HepG2 (cell line): ENCODE results near the gene RPL5. TPM values are rescaled to one million over a fixed set of nuclear protein-coding genes. Genes with fewer than 3 reads are reported as not detected.
A peak's percentile ranks its signal among the peaks of the same experiment; 100 is the strongest.

Experiments
- FIP1L1 ChIP-seq: fragments of 200-400 bp; formaldehyde crosslinking; IDR thresholded peaks from 2 replicates; pipeline ENCODE4 v1.6.1; 2018; ENCODE audit warnings: low read depth, mild to moderate bottlenecking, low read length, moderate library complexity, borderline replicate concordance; ENCODE audit not compliant: insufficient read depth
- FOXA1 ChIP-seq, 2 experiments: fragments of 450-650 bp in 1 of 2; sonication (generic) in 1 of 2; formaldehyde crosslinking in 1 of 2; IDR thresholded peaks; 2 replicates each; pipeline versions ENCODE4 v1.4.0 to v1.6.1; 2016 to 2020; ENCODE audit warnings: missing genetic modification reagents in 1 of 2
- HDAC1 ChIP-seq: sonication (generic); formaldehyde crosslinking; IDR thresholded peaks from 2 replicates; pipeline ENCODE4 v1.5.1; 2020; ENCODE audit warnings: mild to moderate bottlenecking, missing genetic modification reagents
- HNF4A ChIP-seq: sonication (generic); formaldehyde crosslinking; IDR thresholded peaks from 2 replicates; pipeline ENCODE4 v1.4.0; 2020; ENCODE audit warnings: missing genetic modification reagents
- JUND ChIP-seq: sonication (generic); formaldehyde crosslinking; IDR thresholded peaks from 2 replicates; pipeline ENCODE4 v1.8.0; 2022; ENCODE audit warnings: mild to moderate bottlenecking, missing genetic modification reagents
- KLF13 ChIP-seq: sonication (generic); formaldehyde crosslinking; IDR thresholded peaks from 2 replicates; pipeline ENCODE4 v1.4.0; 2020; ENCODE audit warnings: mild to moderate bottlenecking, missing genetic modification reagents
- MBNL3 ChIP-seq: fragments of 250-450 bp; sonication (Bioruptor Pico); conservative IDR thresholded peaks from 2 replicates; pipeline ENCODE4 v1.8.0; 2022; ENCODE audit warnings: mild to moderate bottlenecking, inconsistent platforms
- NCOR1 ChIP-seq: fragments of 200-600 bp; sonication (generic); IDR thresholded peaks from 2 replicates; pipeline ENCODE4 v1.7.0; 2017; ENCODE audit warnings: antibody characterized with exemption, low read length, borderline replicate concordance
- PAX8 ChIP-seq: sonication (generic); formaldehyde crosslinking; IDR thresholded peaks from 2 replicates; pipeline ENCODE4 v1.8.0; 2022; ENCODE audit warnings: mild to moderate bottlenecking, missing genetic modification reagents, borderline replicate concordance
- PAXIP1 ChIP-seq: sonication (generic); formaldehyde crosslinking; conservative IDR thresholded peaks from 2 replicates; pipeline ENCODE4 v1.4.0; 2020; ENCODE audit warnings: mild to moderate bottlenecking, missing genetic modification reagents, moderate library complexity
- POLR2A ChIP-seq, 2 experiments: IDR thresholded peaks; 2 replicates each; pipeline ENCODE4 v1.6.1; 2011; ENCODE audit warnings: low read depth in 2 of 2, low read length in 2 of 2, mild to moderate bottlenecking in 1 of 2, moderate library complexity in 1 of 2; ENCODE audit not compliant: insufficient read depth in 1 of 2
- PRDM4 ChIP-seq: sonication (generic); formaldehyde crosslinking; IDR thresholded peaks from 2 replicates; pipeline ENCODE4 v1.9.0; 2021; ENCODE audit warnings: missing genetic modification reagents, borderline replicate concordance
- PRMT3 ChIP-seq: sonication (generic); formaldehyde crosslinking; IDR thresholded peaks from 2 replicates; pipeline ENCODE4 v1.8.1; 2022; ENCODE audit warnings: low read depth, mild to moderate bottlenecking, moderate library complexity, missing genetic modification reagents, borderline replicate concordance
- SMC3 ChIP-seq: IDR thresholded peaks from 2 replicates; pipeline ENCODE4 v1.6.1; 2011; ENCODE audit warnings: low read length, improper control_type of control experiment
- SNAPC2 ChIP-seq: sonication (generic); formaldehyde crosslinking; IDR thresholded peaks from 2 replicates; pipeline ENCODE4 v1.8.1; 2022; ENCODE audit warnings: mild to moderate bottlenecking, missing genetic modification reagents
- U2AF1 ChIP-seq: fragments of 200-400 bp; formaldehyde crosslinking; optimal IDR thresholded peaks from 2 replicates; pipeline ENCODE3; 2017; ENCODE audit warnings: mild to moderate bottlenecking, low read depth, low read length
- ZBTB3 ChIP-seq: sonication (generic); formaldehyde crosslinking; IDR thresholded peaks from 2 replicates; pipeline ENCODE4 v1.4.0; 2020; ENCODE audit warnings: low read depth, mild to moderate bottlenecking, moderate library complexity, missing genetic modification reagents, borderline replicate concordance
- ZFAT ChIP-seq: sonication (generic); formaldehyde crosslinking; conservative IDR thresholded peaks from 2 replicates; pipeline ENCODE4 v1.8.1; 2023; ENCODE audit warnings: missing genetic modification reagents, inconsistent platforms
- ZFP41 ChIP-seq: sonication (generic); formaldehyde crosslinking; IDR thresholded peaks from 2 replicates; pipeline ENCODE4 v1.4.0; 2020; ENCODE audit warnings: mild to moderate bottlenecking, missing genetic modification reagents, borderline replicate concordance
- ZNF274 ChIP-seq: sonication (generic); formaldehyde crosslinking; IDR thresholded peaks from 2 replicates; pipeline ENCODE4 v1.5.1; 2020; ENCODE audit warnings: mild to moderate bottlenecking, missing genetic modification reagents
- ZNF317 ChIP-seq: sonication (generic); formaldehyde crosslinking; IDR thresholded peaks from 2 replicates; pipeline ENCODE4 v1.5.0; 2020; ENCODE audit warnings: mild to moderate bottlenecking, missing genetic modification reagents
- ZNF468 ChIP-seq: sonication (generic); formaldehyde crosslinking; IDR thresholded peaks from 2 replicates; pipeline ENCODE4 v1.8.0; 2022; ENCODE audit warnings: mild to moderate bottlenecking, moderate library complexity, missing genetic modification reagents
- ZNF841 ChIP-seq: sonication (generic); formaldehyde crosslinking; IDR thresholded peaks from 2 replicates; pipeline ENCODE4 v1.8.1; 2023; ENCODE audit warnings: missing genetic modification reagents, borderline replicate concordance
- polyA plus RNA-seq, 8 experiments: library from polyadenylated mRNA; depleted of rRNA in 3 of 8; stranded (reverse) in 7 of 8; unstranded in 1 of 8; fragments of >200 nt; fragmentation: Illumina TruSeq in 4 of 8; extraction: Trizol in 4 of 8; gene quantifications; 2 replicates each; pipeline versions ENCODE4 v1.2.1 to v1.2.3, GENCODE V29; 2011 to 2016; ENCODE audit warnings: low read depth in 4 of 8, missing spikeins in 1 of 8, mixed read lengths in 1 of 8; ENCODE audit not compliant: insufficient read depth in 1 of 8
- total RNA-seq, 5 experiments: library from RNA; depleted of rRNA; stranded (reverse); fragments of >200 nt; fragmentation: Illumina TruSeq; extraction: Trizol; gene quantifications; 2 replicates each; pipeline ENCODE4 v1.2.3, GENCODE V29; 2016; ENCODE audit warnings: low read depth in 1 of 5

RPL5 gene
- total and polyA plus RNA-seq, 2 of the 13 experiments (the other 11 are each of a cell fraction or from before 2014, with no cell fraction given): 2,304 to 2,520 TPM

DNA sequence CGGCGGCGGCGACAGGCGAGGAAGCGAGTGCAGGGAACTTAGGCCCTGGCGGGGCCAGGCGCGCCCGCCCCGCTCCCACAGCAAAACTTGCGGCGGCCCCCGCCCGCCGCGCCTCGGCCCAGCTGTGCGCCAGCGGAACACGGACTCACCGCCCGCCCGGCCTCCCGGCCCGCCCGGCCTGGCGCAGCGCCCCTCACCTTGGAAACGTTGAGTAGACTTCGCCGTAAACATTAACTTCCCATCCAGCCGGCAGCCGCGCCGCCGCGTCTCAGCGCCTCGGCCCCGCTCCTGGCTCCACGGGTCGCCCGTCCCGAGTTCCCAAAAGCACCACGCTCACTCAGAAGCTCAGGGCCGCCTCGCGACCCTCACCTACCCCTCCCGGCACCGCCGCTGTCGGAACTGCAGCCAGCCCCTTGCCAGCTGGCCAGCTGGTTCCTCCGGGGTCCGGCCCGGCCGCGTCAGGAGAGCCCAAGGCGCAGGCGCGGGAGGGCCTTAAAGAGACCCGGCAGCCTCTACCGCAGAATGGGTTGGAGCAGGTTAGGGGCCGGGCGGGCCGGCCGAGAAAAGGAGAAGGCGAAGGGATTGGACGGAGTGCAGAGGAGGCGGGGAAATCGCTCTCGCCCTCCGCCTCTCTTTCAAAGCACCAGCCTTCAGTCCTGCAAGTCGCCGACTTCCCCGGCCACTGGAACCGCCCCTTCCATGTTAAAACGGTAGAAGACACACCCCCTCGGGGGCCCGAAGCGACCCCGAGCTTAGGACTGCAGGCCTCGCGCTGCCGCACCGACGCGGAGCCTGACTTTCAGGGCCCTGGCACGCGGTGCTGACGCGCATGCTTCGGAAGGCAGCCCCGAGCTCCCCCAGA is 47.0 kb upstream of the RPL5 start, which contains the start of gene EVI5 (continued):
- peak; percentile 66 for TF ChIP-seq PAXIP1 (CRISPR knock-in tag)
- TF ChIP-seq ZBTB3 (CRISPR knock-in tag): peak; percentile 95; the same call in 1 of the 2 replicates
- TF ChIP-seq ZNF317 (CRISPR knock-in tag): peak; percentile 90
- TF ChIP-seq HDAC1: peak; percentile 79
- TF ChIP-seq KLF13: peak; percentile 94
- TF ChIP-seq ZNF841 (CRISPR knock-in tag): 0 out of 2 replicates have a peak, but pooled peaks have one; percentile 81
- TF ChIP-seq FOXA1 (IDR thresholded peaks at IDR 0.05): no peak
- peak; percentile 31; the same call in 1 of the 2 replicates for TF ChIP-seq FOXA1 (CRISPR knock-in tag; IDR thresholded peaks at IDR 0.05)
- peak; percentile 74 to 78 for TF ChIP-seq POLR2A (IDR thresholded peaks at IDR 0.05; ENCODE audit: insufficient read depth in 1 of 2, low read depth in 2 of 2, low read length in 2 of 2)
- TF ChIP-seq MBNL3 (CRISPR knock-in tag): no peak
- TF ChIP-seq HNF4A (CRISPR knock-in tag): peak; percentile 24; the same call in 1 of the 2 replicates
- TF ChIP-seq PRMT3: peak; percentile 94; the same call in 1 of the 2 replicates
- TF ChIP-seq PRDM4 (CRISPR knock-in tag): peak; percentile 95; the same call in 1 of the 2 replicates
- TF ChIP-seq ZNF274 (CRISPR knock-in tag): peak; percentile 99
- 0 out of 2 replicates have a peak, but pooled peaks have one; percentile 80 for TF ChIP-seq ZNF468
- no peak for TF ChIP-seq NCOR1
- peak; percentile 87; the same call in 1 of the 2 replicates for TF ChIP-seq PAX8 (CRISPR knock-in tag)
- peak; percentile 97 for TF ChIP-seq SNAPC2
- peak; percentile 94 for TF ChIP-seq ZFAT (CRISPR knock-in tag)
- no peak for TF ChIP-seq SMC3
- TF ChIP-seq FIP1L1: no peak
- 0 out of 2 replicates have a peak, but pooled peaks have one; percentile 43 for TF ChIP-seq JUND (CRISPR knock-in tag)
- no peak for TF ChIP-seq U2AF1
- peak; percentile 99 for TF ChIP-seq ZFP41 (CRISPR knock-in tag)
